ENCODE measurements around the gene MYO1H. TPM values are rescaled to one million over a fixed set of nuclear protein-coding genes. Genes with fewer than 3 reads are reported as not detected.
A peak's percentile ranks its signal among the peaks of the same experiment; 100 is the strongest.

The MYO1H gene
- total RNA-seq, 1 donor from 2014 or later, result not detected

DNA sequence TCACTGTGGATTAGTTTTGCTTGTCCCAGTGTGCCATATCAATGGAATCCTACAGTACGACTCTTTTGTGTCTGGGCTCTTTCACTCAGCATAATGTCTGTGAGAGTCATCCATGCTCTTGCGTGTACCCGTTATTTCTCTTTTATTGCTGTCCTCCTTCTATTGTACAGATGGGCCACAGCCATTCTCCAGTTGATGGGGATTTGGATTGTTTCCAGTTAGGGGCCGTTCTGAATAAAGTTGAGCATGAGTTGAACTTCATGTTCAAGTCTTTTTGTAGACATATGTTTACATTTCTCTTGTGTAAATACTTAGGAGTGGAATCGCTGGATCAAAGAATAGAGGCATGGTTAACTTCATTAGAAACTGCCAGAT, 38.3 kb downstream of the MYO1H start:
- Histone ChIP-seq H3K4me1 (ENCODE audit: insufficient read depth, low read length) (no peaks in the 10 kb centered on the region), H3K79me2 (ENCODE audit: insufficient read depth, low read length) (no peaks in the 10 kb centered on the region), H3K4me2 (ENCODE audit: low read length) (no peak overlapping the region), H2AFZ (ENCODE audit: low read depth, low read length) (no peak overlapping the region), H3K27me3 (ENCODE audit: insufficient read depth, low read length) (peaks cover 5% of the 10 kb centered on the region), H3K36me3 (ENCODE audit: insufficient read depth, low read length) (no peaks in the 10 kb centered on the region), H3K9me3 (ENCODE audit: insufficient read depth, low read depth, low read length) (no peaks in the 10 kb centered on the region), H3K9ac (ENCODE audit: low read length) (no peak overlapping the region), H3K27ac (ENCODE audit: low read depth, low read length) (no peak overlapping the region), H3K4me3 (ENCODE audit: insufficient read depth, low read depth, low read length) (no peak overlapping the region), H4K20me1 (ENCODE audit: insufficient read depth, low read length) (no peaks in the 10 kb centered on the region)
- DNase-seq (ENCODE audit: low read depth), result no peak
- no peak for FAIRE-seq
- no peak for TF ChIP-seq CTCF (IDR thresholded peaks at IDR 0.05; ENCODE audit: insufficient read depth, low read depth, low read length)
- TF ChIP-seq EZH2 (IDR thresholded peaks at IDR 0.05; ENCODE audit: insufficient read depth, low read length), result no peak
- Mint-ChIP-seq H3K4me3 (ENCODE audit: unreplicated experiment) (no peak overlapping the region), H3K27me3 (ENCODE audit: low read depth, unreplicated experiment) (peaks cover 13% of the 10 kb centered on the region), H3K9me3 (ENCODE audit: unreplicated experiment) (peaks cover 2% of the 10 kb centered on the region), H3K27ac (ENCODE audit: unreplicated experiment) (no peak overlapping the region), H3K36me3 (ENCODE audit: low read depth, unreplicated experiment) (no peaks in the 10 kb centered on the region), H3K4me1 (ENCODE audit: low read depth, unreplicated experiment) (peaks cover 3% of the 10 kb centered on the region)

DNA sequence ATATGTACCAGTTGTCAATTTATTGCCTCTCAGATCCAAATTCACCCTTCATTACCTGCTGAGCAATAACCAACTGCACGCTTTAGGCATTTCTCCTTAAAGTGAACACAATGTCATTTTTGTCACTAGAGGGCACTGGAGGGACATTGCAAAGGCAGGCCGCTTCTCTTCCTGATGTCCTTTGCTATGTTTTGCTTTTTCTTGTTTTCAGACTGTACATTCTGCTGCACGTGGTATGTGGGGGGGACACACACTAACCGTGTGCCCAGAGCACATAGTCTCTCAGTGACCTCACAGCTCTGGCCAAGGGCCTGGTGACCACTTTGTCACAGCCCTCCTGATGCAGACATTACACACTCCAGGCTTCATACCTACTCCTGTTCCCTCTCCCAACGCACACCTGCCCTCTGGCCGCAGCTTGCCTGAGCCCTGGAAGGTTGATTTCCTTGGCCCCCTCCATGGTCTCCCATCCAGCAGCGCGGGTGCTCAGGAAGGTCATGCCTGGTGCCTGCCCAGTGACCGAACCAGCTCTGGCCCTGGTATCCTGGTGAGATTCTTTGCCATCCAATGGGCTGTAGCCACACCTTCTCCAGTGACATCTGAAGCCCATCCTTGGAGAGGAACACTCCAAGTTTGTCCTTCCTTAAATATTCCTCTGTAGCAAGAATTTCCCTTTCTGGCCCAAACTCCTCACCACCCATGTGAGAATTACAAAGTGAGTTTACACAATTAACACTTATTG, 39.9 kb downstream of the MYO1H start:
- Histone ChIP-seq H3K4me2 (ENCODE audit: low read length) (no peak overlapping the region), H3K4me1 (ENCODE audit: insufficient read depth, low read length) (no peaks in the 10 kb centered on the region), H3K9ac (ENCODE audit: low read length) (no peak overlapping the region), H3K9me3 (ENCODE audit: insufficient read depth, low read depth, low read length) (no peaks in the 10 kb centered on the region), H3K27me3 (ENCODE audit: insufficient read depth, low read length) (peaks cover 5% of the 10 kb centered on the region), H3K36me3 (ENCODE audit: insufficient read depth, low read length) (no peaks in the 10 kb centered on the region), H3K4me3 (ENCODE audit: insufficient read depth, low read depth, low read length) (no peak overlapping the region), H2AFZ (ENCODE audit: low read depth, low read length) (no peak overlapping the region), H4K20me1 (ENCODE audit: insufficient read depth, low read length) (no peaks in the 10 kb centered on the region), H3K79me2 (ENCODE audit: insufficient read depth, low read length) (no peaks in the 10 kb centered on the region), H3K27ac (ENCODE audit: low read depth, low read length) (no peak overlapping the region)
- Mint-ChIP-seq H3K4me1 (ENCODE audit: low read depth, unreplicated experiment) (peaks cover 3% of the 10 kb centered on the region), H3K9me3 (ENCODE audit: unreplicated experiment) (peaks cover 2% of the 10 kb centered on the region), H3K27ac (ENCODE audit: unreplicated experiment) (no peak overlapping the region), H3K36me3 (ENCODE audit: low read depth, unreplicated experiment) (no peaks in the 10 kb centered on the region), H3K27me3 (ENCODE audit: low read depth, unreplicated experiment) (peaks cover 22% of the 10 kb centered on the region), H3K4me3 (ENCODE audit: unreplicated experiment) (peak overlapping the region; percentile 34)
- no peak for TF ChIP-seq EZH2 (IDR thresholded peaks at IDR 0.05; ENCODE audit: insufficient read depth, low read length)
- peak; percentile 36 for TF ChIP-seq CTCF (IDR thresholded peaks at IDR 0.05; ENCODE audit: insufficient read depth, low read depth, low read length)
- FAIRE-seq (no peak), DNase-seq (ENCODE audit: low read depth) (no peak)

DNA sequence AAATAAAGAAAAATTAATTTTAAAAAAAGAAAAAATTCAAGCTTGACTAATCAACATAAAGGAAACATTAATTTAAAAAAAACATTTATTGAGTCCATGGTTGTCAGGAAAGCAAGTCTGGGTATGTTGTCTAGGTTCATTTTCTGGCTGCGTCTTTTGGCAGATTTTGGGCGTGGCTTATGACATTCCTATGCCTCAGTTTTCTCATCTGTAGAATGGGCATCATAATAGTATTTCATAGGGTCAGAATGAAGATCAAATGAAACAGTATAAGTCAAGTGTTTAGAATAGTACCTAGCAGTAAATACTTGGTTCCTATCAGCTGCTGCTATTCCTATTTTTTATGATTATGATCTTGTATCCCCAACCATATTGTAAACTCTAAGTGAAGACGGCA, 40.5 kb downstream of the MYO1H start:
- Histone ChIP-seq H3K79me2 (ENCODE audit: insufficient read depth, low read length) (no peaks in the 10 kb centered on the region), H3K36me3 (ENCODE audit: insufficient read depth, low read length) (no peaks in the 10 kb centered on the region), H4K20me1 (ENCODE audit: insufficient read depth, low read length) (no peaks in the 10 kb centered on the region), H3K4me2 (ENCODE audit: low read length) (no peak overlapping the region), H3K4me3 (ENCODE audit: insufficient read depth, low read depth, low read length) (no peak overlapping the region), H3K9ac (ENCODE audit: low read length) (no peak overlapping the region), H3K27ac (ENCODE audit: low read depth, low read length) (no peak overlapping the region), H3K9me3 (ENCODE audit: insufficient read depth, low read depth, low read length) (no peaks in the 10 kb centered on the region), H3K4me1 (ENCODE audit: insufficient read depth, low read length) (no peaks in the 10 kb centered on the region), H3K27me3 (ENCODE audit: insufficient read depth, low read length) (peaks cover 5% of the 10 kb centered on the region), H2AFZ (ENCODE audit: low read depth, low read length) (no peak overlapping the region)
- H3K36me3 Mint-ChIP-seq (ENCODE audit: low read depth, unreplicated experiment), result no peaks in the 10 kb centered on the region
- H3K27me3 Mint-ChIP-seq (ENCODE audit: low read depth, unreplicated experiment), result peaks cover 21% of the 10 kb centered on the region
- H3K4me3 Mint-ChIP-seq (ENCODE audit: unreplicated experiment), result no peak overlapping the region
- H3K4me1 Mint-ChIP-seq (ENCODE audit: low read depth, unreplicated experiment), result peaks cover 3% of the 10 kb centered on the region
- DNase-seq (ENCODE audit: low read depth) (no peak), FAIRE-seq (no peak)
- peaks cover 2% of the 10 kb centered on the region for H3K9me3 Mint-ChIP-seq (ENCODE audit: unreplicated experiment)
- no peak for TF ChIP-seq EZH2 (IDR thresholded peaks at IDR 0.05; ENCODE audit: insufficient read depth, low read length)
- no peak for TF ChIP-seq CTCF (IDR thresholded peaks at IDR 0.05; ENCODE audit: insufficient read depth, low read depth, low read length)
- H3K27ac Mint-ChIP-seq (ENCODE audit: unreplicated experiment), result no peak overlapping the region

All from astrocyte (in vitro differentiated cells and primary cell).